GM23338 (cell line): ENCODE measurements around the gene ANKK1. TPM values are rescaled to one million over a fixed set of nuclear protein-coding genes. Genes with fewer than 3 reads are reported as not detected.

Source experiments
- ATAC-seq: fragments of 200-7000 bp; cut with Tn5 transposase; 3 replicates; pipeline ENCODE4 v1.9.1; 2020
- DNase-seq: peaks from one replicate; pipeline ENCODE4 v3.0.0-alpha.2; 2015; ENCODE audit warnings: low spot score
- H2AFZ ChIP-seq: fragments of 200-600 bp; sonication (generic); 2 replicates; pipeline ENCODE4 v1.8.0; 2016; ENCODE audit warnings: antibody characterized with exemption, mild to moderate bottlenecking, moderate library complexity
- H3F3A ChIP-seq: fragments of 200-600 bp; sonication (generic); replicated peaks from 2 replicates; pipeline ENCODE4 v1.8.0; 2017; ENCODE audit warnings: antibody characterized with exemption, mixed run types, low read depth
- H3K27ac ChIP-seq: fragments of 200-600 bp; sonication (generic); 2 replicates; pipeline ENCODE4 v1.6.1; 2016; ENCODE audit warnings: low read depth
- H3K27me3 ChIP-seq: fragments of 200-600 bp; sonication (generic); 2 replicates; pipeline ENCODE4 v1.8.0; 2016; ENCODE audit warnings: mild to moderate bottlenecking, mixed run types, moderate library complexity; ENCODE audit not compliant: insufficient read depth
- H3K36me3 ChIP-seq: fragments of 200-600 bp; sonication (generic); 2 replicates; pipeline ENCODE4 v1.8.0; 2016; ENCODE audit warnings: mild to moderate bottlenecking; ENCODE audit not compliant: insufficient read depth
- H3K4me1 ChIP-seq: fragments of 200-600 bp; sonication (generic); 2 replicates; pipeline ENCODE4 v1.8.0; 2016; ENCODE audit warnings: mild to moderate bottlenecking, moderate library complexity; ENCODE audit not compliant: insufficient read depth
- H3K4me2 ChIP-seq: fragments of 200-600 bp; sonication (generic); 2 replicates; pipeline ENCODE4 v1.7.1; 2017; ENCODE audit warnings: mixed run types
- H3K4me3 ChIP-seq: fragments of 200-600 bp; sonication (generic); 2 replicates; pipeline ENCODE4 v1.6.1; 2016; ENCODE audit warnings: mixed run types
- H3K79me2 ChIP-seq: fragments of 200-600 bp; sonication (generic); replicated peaks from 2 replicates; pipeline ENCODE4 v1.8.0; 2017; ENCODE audit warnings: mild to moderate bottlenecking; ENCODE audit not compliant: insufficient read depth
- H3K9me2 ChIP-seq: fragments of 200-600 bp; sonication (generic); 2 replicates; pipeline ENCODE4 v1.8.0; 2017; ENCODE audit not compliant: insufficient read depth
- H4K20me1 ChIP-seq: fragments of 200-600 bp; sonication (generic); replicated peaks from 2 replicates; pipeline ENCODE4 v1.8.0; 2017; ENCODE audit warnings: mild to moderate bottlenecking; ENCODE audit not compliant: insufficient read depth
- H3K27ac Mint-ChIP-seq: 2 replicates; pipeline ENCODE4 v1.8.0; 2020; ENCODE audit warnings: inconsistent platforms, mild to moderate bottlenecking, moderate library complexity, mixed read lengths
- H3K27me3 Mint-ChIP-seq: 3 replicates; pipeline ENCODE4 v1.8.0; 2022; ENCODE audit warnings: low read depth, mild to moderate bottlenecking, moderate library complexity, mixed read lengths, inconsistent platforms; ENCODE audit not compliant: insufficient read depth, poor library complexity
- H3K36me3 Mint-ChIP-seq: 3 replicates; pipeline ENCODE4 v1.8.0; 2021; ENCODE audit warnings: low read depth, mild to moderate bottlenecking, inconsistent platforms, moderate library complexity, mixed read lengths
- H3K4me1 Mint-ChIP-seq: 3 replicates; pipeline ENCODE4 v1.8.0; 2020; ENCODE audit warnings: mild to moderate bottlenecking, inconsistent platforms, mixed read lengths
- H3K4me3 Mint-ChIP-seq: 3 replicates; pipeline ENCODE4 v1.8.0; 2021; ENCODE audit warnings: moderate library complexity, mild to moderate bottlenecking, inconsistent platforms, mixed read lengths
- H3K9me3 Mint-ChIP-seq: 3 replicates; pipeline ENCODE4 v1.8.0; 2020; ENCODE audit warnings: moderate library complexity, mild to moderate bottlenecking, inconsistent platforms, mixed read lengths
- CREB1 ChIP-seq: fragments of 250-450 bp; sonication (Bioruptor Pico); IDR thresholded peaks from 2 replicates; pipeline ENCODE4 v1.5.0; 2020; ENCODE audit warnings: low read depth, mild to moderate bottlenecking, moderate library complexity
- CTCF ChIP-seq, 2 experiments: fragments of 200-600 bp in 1 of 2; sonication (generic) in 1 of 2; conservative IDR thresholded peaks; 2 replicates each; pipeline versions ENCODE4 v1.5.1 to v1.6.1; 2016 to 2017; ENCODE audit warnings: antibody characterized with exemption in 2 of 2, low read depth in 2 of 2, mild to moderate bottlenecking in 2 of 2, moderate library complexity in 1 of 2
- ETS1 ChIP-seq: IDR thresholded peaks from 2 replicates; pipeline ENCODE4 v1.6.1; 2016; ENCODE audit warnings: antibody characterized with exemption
- EZH2phosphoT487 ChIP-seq: fragments of 200-600 bp; sonication (generic); IDR thresholded peaks from one replicate; pipeline ENCODE4 v1.8.1; 2018; ENCODE audit warnings: antibody characterized with exemption; ENCODE audit not compliant: unreplicated experiment
- JUNB ChIP-seq: IDR thresholded peaks from one replicate; pipeline ENCODE4 v1.6.1; 2016; ENCODE audit warnings: antibody characterized with exemption; ENCODE audit not compliant: unreplicated experiment
- REST ChIP-seq: IDR thresholded peaks from one replicate; pipeline ENCODE4 v1.6.1; 2018; ENCODE audit warnings: antibody characterized with exemption; ENCODE audit not compliant: unreplicated experiment
- STAT1 ChIP-seq: IDR thresholded peaks from one replicate; pipeline ENCODE4 v1.6.1; 2016; ENCODE audit warnings: antibody characterized with exemption; ENCODE audit not compliant: unreplicated experiment
- ZNF114 ChIP-seq: fragments of 250-450 bp; sonication (Bioruptor Pico); IDR thresholded peaks from 2 replicates; pipeline ENCODE4 v1.5.0; 2020; ENCODE audit warnings: mild to moderate bottlenecking, moderate library complexity
- ZNF331 ChIP-seq: fragments of 250-450 bp; sonication (Bioruptor Pico); IDR thresholded peaks from 2 replicates; pipeline ENCODE4 v1.5.0; 2020; ENCODE audit warnings: low read depth, mild to moderate bottlenecking, moderate library complexity
- polyA plus RNA-seq: library from polyadenylated mRNA; unstranded; fragments of >200 nt; fragmentation: Nextera tagmentation; extraction: Ambion mirVana; gene quantifications from 2 replicates; pipeline ENCODE4 v1.2.1, GENCODE V29; 2016
- total RNA-seq: library from RNA; depleted of rRNA; stranded (reverse); fragments of >200 nt; shearing (Covaris generic); gene quantifications from 2 replicates; pipeline ENCODE4 v1.2.3, GENCODE V29; 2014

ANKK1 gene
- total and polyA plus RNA-seq, 2 experiments from 2014 or later = 0.08 to 0.14 TPM

- TF ChIP-seq CTCF (conservative IDR thresholded peaks at IDR 0.05; ENCODE audit: low read depth in 2 of 2) = no peak
- TF ChIP-seq CREB1 = no peak
- no peak for TF ChIP-seq ETS1
Observed at GRCh38 chr11:113420808-113421207, 33.2 kb downstream of the ANKK1 start (continued).

- no peak overlapping the region for H3K27ac Mint-ChIP-seq
- no peak for ATAC-seq
- no peaks in the 10 kb centered on the region for H3K36me3 Mint-ChIP-seq
- Histone ChIP-seq H3K4me1 (no peaks in the 10 kb centered on the region), H3K9me2 (no peaks in the 10 kb centered on the region), H3K4me3 (no peak overlapping the region), H3K4me2 (no peak overlapping the region), H3K27me3 (no peaks in the 10 kb centered on the region), H4K20me1 (no peaks in the 10 kb centered on the region), H3K36me3 (no peaks in the 10 kb centered on the region), H2AFZ (no peak overlapping the region), H3K27ac (no peak overlapping the region), H3F3A (no peaks in the 10 kb centered on the region), H3K79me2 (no peaks in the 10 kb centered on the region)
- H3K4me3 Mint-ChIP-seq = no peak overlapping the region
- H3K27me3 Mint-ChIP-seq = no peaks in the 10 kb centered on the region
- DNase-seq = no peak
- no peaks in the 10 kb centered on the region; the same call in 2 of the 3 replicates for H3K4me1 Mint-ChIP-seq
- no peaks in the 10 kb centered on the region for H3K9me3 Mint-ChIP-seq
- TF ChIP-seq JUNB = no peak
- TF ChIP-seq ZNF114 (CRISPR knock-in tag) = no peak
- no peak for TF ChIP-seq STAT1
- no peak for TF ChIP-seq ETS1
- no peak for TF ChIP-seq ZNF331
- TF ChIP-seq EZH2phosphoT487 = no peak
- TF ChIP-seq CTCF (conservative IDR thresholded peaks at IDR 0.05; ENCODE audit: low read depth in 2 of 2) = no peak
- no peak for TF ChIP-seq REST
Observed at GRCh38 chr11:113426686-113427085, 39.1 kb downstream of the ANKK1 start.
